Neural progenitor cell (in vitro differentiated cells): Measurements from ENCODE around the gene CCNY. TPM values are rescaled to one million over a fixed set of nuclear protein-coding genes. Genes with fewer than 3 reads are reported as not detected.

Source experiments
- DNase-seq: peaks from one replicate; pipeline ENCODE4 v3.0.0-alpha.2; 2016; ENCODE audit warnings: low spot score
- H2AFZ ChIP-seq: fragments of 200-600 bp; sonication (generic); replicated peaks from 2 replicates; pipeline ENCODE4 v1.6.1; 2016; ENCODE audit warnings: antibody characterized with exemption
- H3F3A ChIP-seq: fragments of 200-600 bp; sonication (generic); 2 replicates; pipeline ENCODE4 v1.6.1; 2016; ENCODE audit warnings: antibody characterized with exemption, low read depth
- H3K27ac ChIP-seq: fragments of 200-600 bp; sonication (generic); 2 replicates; pipeline ENCODE4 v1.5.1; 2016; ENCODE audit warnings: mild to moderate bottlenecking
- H3K27me3 ChIP-seq: fragments of 200-600 bp; sonication (generic); 2 replicates; pipeline ENCODE4 v1.6.1; 2016; ENCODE audit warnings: mild to moderate bottlenecking, moderate library complexity
- H3K36me3 ChIP-seq: fragments of 200-600 bp; sonication (generic); 2 replicates; pipeline ENCODE4 v1.5.1; 2016
- H3K4me1 ChIP-seq: fragments of 200-600 bp; sonication (generic); 2 replicates; pipeline ENCODE4 v1.6.1; 2016; ENCODE audit warnings: mixed run types
- H3K4me2 ChIP-seq: fragments of 200-600 bp; sonication (generic); 2 replicates; pipeline ENCODE4 v1.6.1; 2016
- H3K4me3 ChIP-seq: fragments of 200-600 bp; sonication (generic); 2 replicates; pipeline ENCODE4 v1.5.1; 2016
- H3K79me2 ChIP-seq: fragments of 200-600 bp; sonication (generic); 2 replicates; pipeline ENCODE4 v1.6.1; 2016; ENCODE audit warnings: low read depth
- H3K9ac ChIP-seq: fragments of 200-600 bp; sonication (generic); 2 replicates; pipeline ENCODE4 v1.6.1; 2016
- H3K9me3 ChIP-seq: fragments of 200-600 bp; sonication (generic); 2 replicates; pipeline ENCODE4 v1.5.1; 2016; ENCODE audit warnings: low read depth
- H4K20me1 ChIP-seq: fragments of 200-600 bp; sonication (generic); 2 replicates; pipeline ENCODE4 v1.6.1; 2016; ENCODE audit warnings: low read depth
- H3K27ac Mint-ChIP-seq: 3 replicates; pipeline ENCODE4 v1.8.0; 2021; ENCODE audit warnings: mixed read lengths
- H3K27me3 Mint-ChIP-seq: 2 replicates; pipeline ENCODE4 v1.8.0; 2022; ENCODE audit warnings: low read depth, mild to moderate bottlenecking, inconsistent platforms, moderate library complexity, mixed read lengths; ENCODE audit not compliant: insufficient read depth
- H3K36me3 Mint-ChIP-seq: 3 replicates; pipeline ENCODE4 v1.8.0; 2021; ENCODE audit warnings: mixed read lengths
- H3K4me1 Mint-ChIP-seq: 3 replicates; pipeline ENCODE4 v1.8.0; 2021; ENCODE audit warnings: mixed read lengths
- H3K4me3 Mint-ChIP-seq: 3 replicates; pipeline ENCODE4 v1.8.0; 2021; ENCODE audit warnings: mild to moderate bottlenecking, moderate library complexity, mixed read lengths
- H3K9me3 Mint-ChIP-seq: 3 replicates; pipeline ENCODE4 v1.8.0; 2020; ENCODE audit warnings: mixed read lengths
- EZH2 ChIP-seq: fragments of 200-600 bp; sonication (generic); IDR thresholded peaks from 2 replicates; pipeline ENCODE4 v1.6.1; 2017; ENCODE audit warnings: antibody characterized with exemption, mild to moderate bottlenecking, moderate library complexity
- EZH2phosphoT487 ChIP-seq: fragments of 200-600 bp; sonication (generic); IDR thresholded peaks from 2 replicates; pipeline ENCODE4 v1.6.1; 2017; ENCODE audit warnings: antibody characterized with exemption
- total RNA-seq: library from RNA; depleted of rRNA; stranded (reverse); fragments of >200 nt; gene quantifications from 2 replicates; pipeline ENCODE4 v1.2.3, GENCODE V29; 2015; ENCODE audit warnings: low replicate concordance
- TF ChIP-seq, protein P1 (sequence below): fragments of 200-600 bp; sonication (generic); IDR thresholded peaks from 2 replicates; pipeline ENCODE4 v1.5.1; 2017; ENCODE audit warnings: antibody characterized with exemption, mild to moderate bottlenecking

The CCNY gene
- total RNA-seq, 1 donor from 2014 or later = 46.7 TPM

DNA sequence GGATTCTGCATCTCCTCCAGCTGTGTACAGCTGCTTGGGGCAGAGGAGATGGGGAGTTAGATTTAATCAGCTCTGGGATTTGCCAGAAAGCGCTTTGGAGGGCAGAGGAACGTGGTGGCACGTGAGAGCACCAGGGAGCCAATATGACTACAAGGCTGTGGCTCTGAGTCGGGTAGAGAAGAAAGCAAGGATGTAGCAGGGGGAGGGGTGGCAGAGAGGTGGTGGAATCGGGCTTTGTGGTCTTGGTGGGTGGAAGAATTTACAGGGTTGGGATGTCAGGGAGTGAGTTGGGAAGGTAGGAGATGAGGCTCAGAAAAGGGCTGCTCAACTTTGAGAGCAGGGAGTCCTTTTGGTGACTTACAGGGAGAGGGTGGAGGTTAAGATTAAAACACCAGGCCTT, 113.6 kb downstream of the CCNY start:
- H3F3A ChIP-seq = no peaks in the 10 kb centered on the region
- peaks cover 99% of the 10 kb centered on the region for H3K79me2 ChIP-seq
- Mint-ChIP-seq H3K4me3 (no peak overlapping the region), H3K27ac (peak overlapping the region; percentile 38), H3K36me3 (peaks cover 2% of the 10 kb centered on the region), H3K4me1 (peaks cover 39% of the 10 kb centered on the region), H3K9me3 (peaks cover 15% of the 10 kb centered on the region), H3K27me3 (peaks cover 3% of the 10 kb centered on the region)
- no peak overlapping the region for H2AFZ ChIP-seq
- DNase-seq = no peak
- no peak overlapping the region for H3K9ac ChIP-seq
- no peak for TF ChIP-seq EZH2phosphoT487
- no peak for TF ChIP-seq EZH2
- TF ChIP-seq, protein P1, sequence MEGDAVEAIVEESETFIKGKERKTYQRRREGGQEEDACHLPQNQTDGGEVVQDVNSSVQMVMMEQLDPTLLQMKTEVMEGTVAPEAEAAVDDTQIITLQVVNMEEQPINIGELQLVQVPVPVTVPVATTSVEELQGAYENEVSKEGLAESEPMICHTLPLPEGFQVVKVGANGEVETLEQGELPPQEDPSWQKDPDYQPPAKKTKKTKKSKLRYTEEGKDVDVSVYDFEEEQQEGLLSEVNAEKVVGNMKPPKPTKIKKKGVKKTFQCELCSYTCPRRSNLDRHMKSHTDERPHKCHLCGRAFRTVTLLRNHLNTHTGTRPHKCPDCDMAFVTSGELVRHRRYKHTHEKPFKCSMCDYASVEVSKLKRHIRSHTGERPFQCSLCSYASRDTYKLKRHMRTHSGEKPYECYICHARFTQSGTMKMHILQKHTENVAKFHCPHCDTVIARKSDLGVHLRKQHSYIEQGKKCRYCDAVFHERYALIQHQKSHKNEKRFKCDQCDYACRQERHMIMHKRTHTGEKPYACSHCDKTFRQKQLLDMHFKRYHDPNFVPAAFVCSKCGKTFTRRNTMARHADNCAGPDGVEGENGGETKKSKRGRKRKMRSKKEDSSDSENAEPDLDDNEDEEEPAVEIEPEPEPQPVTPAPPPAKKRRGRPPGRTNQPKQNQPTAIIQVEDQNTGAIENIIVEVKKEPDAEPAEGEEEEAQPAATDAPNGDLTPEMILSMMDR = no peak
- H4K20me1 ChIP-seq = peaks cover 59% of the 10 kb centered on the region
- no peak overlapping the region for H3K4me3 ChIP-seq
- no peak overlapping the region for H3K27ac ChIP-seq
- peaks cover 25% of the 10 kb centered on the region for H3K4me1 ChIP-seq
- H3K36me3 ChIP-seq = no peaks in the 10 kb centered on the region
- no peaks in the 10 kb centered on the region for H3K27me3 ChIP-seq
- no peak overlapping the region for H3K4me2 ChIP-seq
- H3K9me3 ChIP-seq = no peaks in the 10 kb centered on the region

DNA sequence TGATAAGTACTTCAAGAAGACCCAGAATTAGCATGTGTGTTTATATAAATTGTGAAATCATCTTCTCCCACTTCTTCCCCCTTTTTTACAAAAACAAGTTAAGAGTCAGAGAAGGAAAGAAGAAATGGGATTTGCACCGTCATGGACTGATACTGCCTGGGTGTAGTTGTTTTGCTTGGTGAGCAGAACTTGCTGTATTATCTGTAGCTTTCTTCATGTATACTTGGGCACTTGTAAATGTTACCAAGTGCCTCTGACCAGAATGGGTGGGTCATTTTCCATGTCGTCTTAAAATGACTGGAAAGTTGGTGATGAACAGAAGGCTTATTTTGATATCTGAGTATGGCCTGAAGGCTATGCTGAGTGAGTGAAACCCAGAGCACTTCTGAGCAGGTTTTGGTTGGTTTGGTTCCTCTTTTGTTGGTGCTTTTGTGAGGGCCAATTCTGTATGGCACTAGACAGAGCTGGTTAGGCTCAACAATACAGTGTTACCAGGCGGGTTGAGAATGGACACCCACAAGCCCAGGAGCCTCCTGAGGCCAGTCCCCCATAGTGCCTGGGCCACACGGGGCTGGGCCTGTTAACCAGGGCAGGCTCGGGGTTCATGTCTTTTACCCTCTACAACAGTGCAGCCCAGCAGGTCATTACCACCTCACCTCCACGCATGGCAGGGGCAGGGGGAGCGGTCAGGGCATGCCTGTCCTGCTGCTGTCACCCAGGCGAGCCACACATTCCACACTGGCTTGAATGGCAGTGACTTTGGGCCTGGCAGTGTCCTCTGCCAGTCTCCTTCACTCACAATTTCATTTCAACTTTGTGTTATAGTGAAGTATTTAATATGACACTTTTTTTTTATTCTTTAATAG, 115.1 kb downstream of the CCNY start:
- Histone ChIP-seq H3K27me3 (no peaks in the 10 kb centered on the region), H4K20me1 (peaks cover 64% of the 10 kb centered on the region), H3K4me2 (no peak overlapping the region), H2AFZ (no peak overlapping the region), H3K4me3 (no peak overlapping the region), H3K79me2 (peaks cover 91% of the 10 kb centered on the region), H3K36me3 (no peaks in the 10 kb centered on the region), H3K4me1 (peaks cover 25% of the 10 kb centered on the region), H3K27ac (no peak overlapping the region), H3K9me3 (no peaks in the 10 kb centered on the region), H3K9ac (no peak overlapping the region), H3F3A (no peaks in the 10 kb centered on the region)
- Mint-ChIP-seq H3K36me3 (peaks cover 2% of the 10 kb centered on the region), H3K27me3 (no peaks in the 10 kb centered on the region), H3K4me3 (no peak overlapping the region), H3K4me1 (peaks cover 48% of the 10 kb centered on the region), H3K9me3 (peaks cover 4% of the 10 kb centered on the region), H3K27ac (no peak overlapping the region)
- DNase-seq = no peak
- no peak for TF ChIP-seq EZH2
- TF ChIP-seq EZH2phosphoT487 = no peak
- TF ChIP-seq, protein P1 = no peak

DNA sequence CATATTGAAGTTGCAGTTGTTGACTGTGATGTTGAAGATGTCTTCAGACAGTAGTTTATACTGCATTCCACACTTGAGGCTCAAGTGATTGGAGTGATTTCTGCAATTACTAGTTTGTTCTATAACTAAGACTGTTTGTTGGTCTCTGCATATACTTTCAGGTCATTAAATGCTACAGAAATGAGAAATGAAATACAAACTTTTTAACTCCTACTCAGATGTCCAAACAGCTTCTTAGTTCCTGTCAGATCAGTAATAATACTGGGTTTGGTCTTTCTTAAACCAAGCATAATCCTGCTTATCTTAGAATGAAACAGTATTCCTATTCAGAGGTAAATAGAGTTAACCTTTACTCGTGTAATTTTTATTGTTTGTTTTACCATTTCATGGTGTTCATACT, 115.9 kb downstream of the CCNY start:
- Mint-ChIP-seq H3K4me3 (no peak overlapping the region), H3K9me3 (no peaks in the 10 kb centered on the region), H3K36me3 (no peaks in the 10 kb centered on the region), H3K4me1 (peaks cover 54% of the 10 kb centered on the region), H3K27ac (no peak overlapping the region), H3K27me3 (no peaks in the 10 kb centered on the region)
- Histone ChIP-seq H4K20me1 (peaks cover 64% of the 10 kb centered on the region), H3K4me1 (peaks cover 24% of the 10 kb centered on the region), H3K36me3 (no peaks in the 10 kb centered on the region), H3K4me2 (no peak overlapping the region), H3K79me2 (peaks cover 89% of the 10 kb centered on the region), H3K9ac (no peak overlapping the region), H3F3A (no peaks in the 10 kb centered on the region), H2AFZ (no peak overlapping the region), H3K9me3 (no peaks in the 10 kb centered on the region), H3K27me3 (no peaks in the 10 kb centered on the region), H3K27ac (no peak overlapping the region), H3K4me3 (no peak overlapping the region)
- TF ChIP-seq EZH2 (no peak), EZH2phosphoT487 (no peak)
- TF ChIP-seq, protein P1 = no peak
- no peak for DNase-seq
